NCI-H2029 (cell line): ENCODE measurements around the gene GSTA1.
A peak's percentile ranks its signal among the peaks of the same experiment; 100 is the strongest.
"Not testable (repeated sequence)": the region's sequence is repeated elsewhere in the genome, so short reads cannot be mapped to it uniquely, and the experiment has no call there.

ENCODE experiments used
- DNase-seq: peaks from one replicate; lab custom pipeline; 2025; lab: John Stamatoyannopoulos, UW

Gene GSTA1

DNA sequence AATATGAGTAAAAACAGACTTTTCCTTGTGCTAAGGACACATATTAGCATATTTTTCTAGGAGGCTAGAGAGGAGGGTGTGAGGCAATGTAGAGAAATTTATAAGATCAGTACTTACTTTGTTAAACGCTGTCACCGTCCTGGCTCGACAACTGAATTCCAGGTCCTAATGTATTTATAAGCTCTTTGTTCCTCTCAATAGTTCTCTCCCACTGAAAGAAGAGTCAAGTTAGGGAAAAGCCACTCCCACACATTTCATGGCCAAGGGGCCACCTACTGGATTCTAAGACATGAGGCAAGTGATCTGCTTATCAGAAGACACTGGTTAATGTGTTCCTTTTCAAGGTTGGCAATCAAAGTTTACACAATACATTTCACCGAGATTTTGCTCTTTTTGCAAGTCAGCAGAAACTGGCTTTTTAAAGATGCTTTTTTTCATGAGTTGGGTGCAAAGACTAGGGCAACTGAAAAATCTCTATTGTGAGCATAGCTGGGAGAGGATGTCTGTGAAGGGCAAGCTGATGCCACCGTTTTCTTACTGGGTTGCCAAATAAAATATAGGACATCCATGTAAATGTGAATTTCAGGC, at the start of gene GSTA1:
Gene GSTA1 (minus strand): TSS at position 149 of the 588 bp plus-strand sequence. CDS start 4,549 bp downstream, outside the sequence.
- DNase-seq, result not testable (repeated sequence)

DNA sequence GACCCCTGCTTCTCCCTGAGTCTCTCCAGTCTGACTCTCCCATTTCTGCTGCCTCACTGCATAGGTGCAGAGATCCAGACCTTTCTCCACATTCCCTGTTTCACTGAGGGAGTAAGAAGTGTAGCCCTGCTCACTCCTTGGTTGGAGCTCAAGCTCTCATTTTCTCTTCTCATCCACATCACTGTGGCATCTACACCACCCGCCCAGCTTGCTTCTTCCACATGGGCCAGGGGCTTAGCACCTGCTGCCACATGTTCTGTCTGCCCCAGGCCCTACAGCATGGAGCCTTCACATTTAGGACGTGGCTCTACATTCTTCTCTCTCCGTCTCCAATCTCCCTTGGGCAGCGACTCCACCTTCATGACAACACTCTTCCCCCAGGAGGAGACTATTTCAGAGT, 45.5 kb upstream of the GSTA1 start:
- no peak for DNase-seq

GRCh38 chr6:52846002-52846401, 42.4 kb upstream of the GSTA1 start:
- no peak for DNase-seq

- DNase-seq, result no peak
These were observed 40.0 kb upstream of the GSTA1 start for GRCh38 chr6:52843605-52844004.

GRCh38 chr6:52840763-52841585, 37.4 kb upstream of the GSTA1 start, which contains the start of gene GSTA5:
GSTA5 (minus strand) TSS chr6:52840813.
- DNase-seq, result no peak

DNA sequence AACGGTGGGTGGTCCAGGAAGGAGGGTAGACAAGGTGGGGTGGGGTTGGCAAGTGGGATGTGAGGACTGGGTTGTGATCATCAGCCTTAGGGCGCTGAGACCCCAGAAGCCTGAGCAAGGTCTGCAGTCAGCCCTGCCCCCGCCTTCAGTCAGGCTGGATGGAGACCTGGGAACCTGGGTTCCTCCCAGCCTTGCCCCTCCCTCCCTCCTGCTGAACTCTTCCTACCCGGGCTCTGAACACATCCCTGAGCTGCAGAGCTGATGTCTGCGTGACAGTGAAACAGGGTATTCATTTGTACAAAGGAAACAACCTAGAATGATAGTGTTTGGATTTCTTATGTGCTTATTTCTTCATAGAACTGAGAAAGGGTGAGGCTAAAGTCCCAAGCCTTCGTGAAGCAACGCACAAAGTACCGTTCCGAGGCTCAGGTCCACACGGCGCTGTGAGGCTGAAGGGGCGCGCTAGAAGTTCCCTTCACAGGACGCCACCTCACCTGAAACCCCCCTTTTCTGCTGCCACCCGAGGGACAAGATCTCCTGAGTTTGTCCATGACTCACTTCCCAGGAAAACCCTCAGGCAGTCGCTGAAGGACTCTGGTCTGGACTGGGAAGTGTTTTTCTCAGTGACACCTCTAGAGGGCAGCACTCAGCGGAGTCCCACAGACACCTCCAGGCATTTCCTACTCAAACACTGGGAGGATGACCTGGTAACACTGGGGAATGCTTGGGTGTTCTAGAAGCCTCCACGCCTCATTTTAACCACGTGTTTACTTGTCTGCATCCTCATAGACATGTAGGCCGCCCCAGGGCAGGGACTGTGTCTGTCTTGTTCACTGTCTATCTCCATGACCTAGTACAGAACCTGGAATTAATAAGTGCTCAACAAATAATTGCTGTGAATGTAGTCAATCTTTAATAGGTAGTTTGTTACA, 35.8 kb upstream of the GSTA1 start:
- peak; percentile 39 for DNase-seq

DNA sequence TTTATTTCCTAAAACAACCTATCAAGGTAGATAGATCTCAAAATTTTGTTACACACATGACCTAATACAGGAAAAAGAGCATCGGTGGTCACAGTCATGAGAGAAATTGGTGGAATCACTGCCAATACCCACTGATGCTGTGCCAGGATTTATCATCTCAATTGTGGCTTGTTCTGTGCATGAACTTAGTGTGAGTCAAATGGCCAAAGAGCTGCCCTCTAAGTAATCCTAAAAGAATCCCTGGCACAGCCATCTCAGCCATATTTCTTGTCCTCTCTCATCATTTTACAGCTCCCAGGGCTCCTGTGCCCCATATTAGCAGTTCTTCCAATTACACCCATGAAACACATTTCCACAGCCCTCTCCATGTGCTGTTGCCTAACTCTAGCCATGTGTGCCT, 30.9 kb upstream of the GSTA1 start:
- DNase-seq, result no peak

DNA sequence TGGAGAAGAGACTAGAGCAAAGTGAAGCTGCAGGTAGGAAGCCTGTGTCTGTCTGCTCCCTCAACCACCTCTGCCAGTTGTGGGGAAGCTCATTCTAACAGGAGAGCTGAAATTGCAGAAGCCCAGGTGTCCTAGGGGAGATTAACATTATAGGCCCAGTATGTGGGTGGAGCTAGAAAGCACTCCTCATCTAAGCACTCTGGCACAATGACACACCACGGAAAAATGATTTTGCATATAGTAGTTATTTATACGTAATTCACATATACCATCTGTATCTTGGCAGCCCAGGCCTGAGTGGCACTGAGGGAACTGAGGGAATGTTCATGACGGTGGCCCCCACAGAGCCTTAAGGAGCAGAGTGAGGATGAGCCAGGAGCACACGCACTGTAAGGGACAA, 27.3 kb upstream of the GSTA1 start:
- DNase-seq, result not testable (repeated sequence)

DNA sequence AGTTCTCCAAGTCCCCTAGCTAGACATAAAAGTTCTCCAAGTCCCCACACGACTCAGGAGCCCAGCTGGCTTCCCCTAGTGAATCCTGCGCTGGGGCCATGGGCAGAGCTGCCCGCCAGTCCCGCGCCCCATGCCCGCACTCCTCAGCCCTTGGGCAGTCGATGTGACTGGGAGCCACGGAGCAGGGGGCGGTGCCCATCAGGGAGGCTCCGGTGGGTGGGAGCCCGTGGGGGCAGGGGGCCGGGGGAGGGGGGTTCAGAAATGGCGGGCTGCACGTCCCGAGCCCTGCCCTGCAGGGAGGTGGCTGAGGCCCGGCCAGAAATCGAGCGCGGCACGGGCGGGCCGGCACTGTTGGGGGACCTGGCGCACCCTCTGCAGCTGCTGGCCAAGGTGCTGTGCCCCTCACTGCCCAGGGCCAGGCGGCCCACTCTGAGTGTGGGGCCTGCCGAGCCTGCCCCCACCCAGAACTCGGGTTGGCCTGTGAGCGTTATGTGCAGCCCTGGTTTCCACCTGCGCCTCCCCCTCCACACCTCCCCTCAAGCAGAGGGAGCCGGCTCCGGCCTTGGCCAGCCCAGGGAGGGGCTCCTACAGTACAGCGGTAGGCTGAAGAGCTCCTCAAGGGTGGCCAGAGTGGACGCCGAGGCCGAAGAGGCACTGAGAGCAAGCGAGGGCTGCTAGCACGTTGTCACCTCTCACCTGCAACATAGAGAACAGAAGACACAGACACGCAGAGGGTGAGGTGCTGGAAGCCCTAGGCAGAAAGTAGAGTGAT, 25.6 kb upstream of the GSTA1 start:
- no peak for DNase-seq

- not testable (repeated sequence) for DNase-seq
These were observed 25.0 kb upstream of the GSTA1 start for GRCh38 chr6:52828621-52829020.

GRCh38 chr6:52827073-52827783, 23.6 kb upstream of the GSTA1 start:
- DNase-seq, result not testable (repeated sequence)

GRCh38 chr6:52826513-52826912, 22.9 kb upstream of the GSTA1 start:
- no peak for DNase-seq

- not testable (repeated sequence) for DNase-seq
These were observed 22.4 kb upstream of the GSTA1 start for GRCh38 chr6:52825900-52826459.

- DNase-seq, result not testable (repeated sequence)
These were observed 21.7 kb upstream of the GSTA1 start for GRCh38 chr6:52825270-52825793.

DNA sequence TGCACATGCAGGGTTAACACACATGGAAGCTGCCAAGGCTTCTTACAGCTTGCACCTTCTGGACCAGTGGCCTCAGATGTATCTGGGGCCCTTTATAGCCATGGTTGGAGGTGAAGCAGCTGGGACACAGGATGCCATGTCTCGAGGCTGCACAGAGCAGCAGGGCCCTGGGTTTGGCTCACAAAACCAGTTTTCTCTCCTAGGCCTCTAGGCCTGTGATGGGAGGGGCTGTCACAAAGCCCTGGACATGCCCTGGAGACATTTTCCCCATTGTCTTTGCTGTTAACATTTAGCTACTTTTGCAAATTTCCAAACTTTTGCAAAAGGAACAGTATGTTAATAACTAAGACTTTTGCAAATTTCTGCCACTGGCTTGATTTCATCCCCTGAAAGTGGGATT, 18.2 kb upstream of the GSTA1 start:
- no peak for DNase-seq

DNA sequence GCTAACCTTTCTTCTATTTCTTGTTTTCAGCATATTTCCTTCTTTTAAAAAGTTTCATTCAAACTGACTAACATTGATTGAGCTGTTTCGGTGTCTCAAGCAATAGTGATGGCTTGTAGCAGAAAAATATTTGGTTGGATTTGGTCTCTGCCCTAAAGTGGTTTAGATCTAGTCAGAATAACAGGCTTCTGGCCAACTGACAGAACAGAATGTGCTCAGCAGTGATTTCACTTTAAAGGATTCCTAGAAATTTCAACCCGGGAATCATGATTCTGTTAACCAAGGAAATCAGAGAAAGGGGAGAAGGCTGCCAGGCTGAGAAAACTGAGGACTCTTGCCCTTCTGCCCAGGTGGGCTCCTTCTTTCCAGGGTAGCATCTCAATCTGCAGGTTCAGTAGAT, 16.6 kb upstream of the GSTA1 start:
- no peak for DNase-seq

- peak; percentile 41 for DNase-seq
These were observed 11.8 kb upstream of the GSTA1 start for GRCh38 chr6:52815167-52816092.

GRCh38 chr6:52814545-52814944, 10.9 kb upstream of the GSTA1 start:
- not testable (repeated sequence) for DNase-seq

GRCh38 chr6:52809777-52810176, 6.2 kb upstream of the GSTA1 start:
- not testable (repeated sequence) for DNase-seq
